Inflammatory macrophage treated with lipopolysaccharide for 4 hours (primary cell): ENCODE data around the gene SLC23A3.
A peak's percentile ranks its signal among the peaks of the same experiment; 100 is the strongest.

Experiments
- DNase-seq: peaks from one replicate; pipeline ENCODE4 v3.0.0-alpha.2; 2020

SLC23A3 gene

DNA sequence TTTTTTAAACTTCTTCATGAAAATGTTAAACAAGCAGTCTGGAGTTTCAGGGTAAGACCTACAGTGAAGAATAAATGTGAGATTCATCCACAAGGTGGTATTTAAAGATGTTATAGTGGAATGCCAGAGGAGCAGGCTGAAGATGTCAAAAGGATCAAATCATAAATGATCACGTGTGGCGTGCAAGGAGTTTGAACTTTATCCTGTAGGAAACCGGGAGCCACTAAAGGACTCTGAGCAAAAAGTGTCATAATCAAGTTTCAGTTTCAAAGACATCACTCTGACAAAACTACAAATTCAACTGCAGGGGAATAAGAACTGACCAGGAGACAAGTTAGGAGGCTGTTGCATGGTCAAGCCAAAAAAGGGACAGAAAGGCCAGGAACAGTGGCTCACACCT lies 29.1 kb downstream of the SLC23A3 start:
- no peak for DNase-seq

DNA sequence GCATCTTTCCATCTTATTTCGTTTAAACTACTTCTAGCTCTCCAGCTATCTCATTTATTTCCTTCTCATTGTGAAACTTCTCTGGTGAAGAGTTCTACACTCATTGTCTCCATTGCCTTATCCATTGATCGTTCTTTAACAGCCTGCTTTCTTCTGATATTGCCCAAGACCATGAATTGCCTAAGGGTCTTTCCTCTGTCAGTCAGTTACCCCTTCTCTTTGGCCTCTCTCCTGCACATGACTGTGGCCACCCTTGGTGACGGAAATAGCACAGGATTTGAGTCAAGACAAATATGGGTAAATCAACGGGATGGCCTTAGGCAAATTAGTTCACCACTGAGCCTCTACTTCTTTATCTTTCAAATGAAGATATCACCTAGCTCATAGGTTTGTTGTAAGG lies 35.9 kb downstream of the SLC23A3 start:
- no peak for DNase-seq

DNA sequence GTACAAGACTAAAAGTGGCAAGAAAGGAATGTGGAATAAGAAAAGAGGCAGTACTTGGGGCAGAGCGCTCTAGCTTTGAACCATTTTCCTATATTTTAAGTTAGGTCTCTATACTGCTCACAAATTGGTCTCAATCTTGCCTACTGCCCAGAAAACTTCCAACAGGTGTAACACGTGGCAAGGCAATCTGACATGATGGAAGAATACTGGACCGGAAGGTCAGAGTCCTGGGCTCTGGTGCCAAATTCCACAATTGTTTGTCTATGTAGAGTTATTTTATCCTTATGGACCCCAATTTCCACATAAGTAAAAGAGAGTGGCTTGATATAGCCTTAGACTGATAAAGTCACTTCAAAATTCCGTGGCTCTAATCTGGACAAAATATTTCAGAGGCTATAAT lies 38.1 kb downstream of the SLC23A3 start:
- DNase-seq: no peak

DNA sequence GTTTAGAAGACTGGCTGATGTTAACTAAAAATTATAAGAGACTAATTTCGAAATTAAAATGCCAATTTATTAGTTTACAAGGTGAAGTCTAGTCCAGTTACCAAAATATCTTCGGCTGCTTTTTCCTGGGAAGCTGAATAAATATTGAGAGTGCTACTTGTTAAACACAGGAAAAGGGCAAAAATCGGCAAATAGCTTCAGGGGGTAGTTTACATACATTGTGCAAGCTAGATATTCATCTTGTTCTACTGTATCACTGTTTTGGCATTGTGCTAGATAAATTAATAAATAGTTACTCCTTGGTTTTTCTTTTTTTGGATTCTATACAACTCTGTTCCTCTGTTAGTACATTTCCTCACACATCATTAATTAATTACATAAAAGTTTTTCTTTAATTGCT lies 38.5 kb downstream of the SLC23A3 start:
- DNase-seq: no peak

DNA sequence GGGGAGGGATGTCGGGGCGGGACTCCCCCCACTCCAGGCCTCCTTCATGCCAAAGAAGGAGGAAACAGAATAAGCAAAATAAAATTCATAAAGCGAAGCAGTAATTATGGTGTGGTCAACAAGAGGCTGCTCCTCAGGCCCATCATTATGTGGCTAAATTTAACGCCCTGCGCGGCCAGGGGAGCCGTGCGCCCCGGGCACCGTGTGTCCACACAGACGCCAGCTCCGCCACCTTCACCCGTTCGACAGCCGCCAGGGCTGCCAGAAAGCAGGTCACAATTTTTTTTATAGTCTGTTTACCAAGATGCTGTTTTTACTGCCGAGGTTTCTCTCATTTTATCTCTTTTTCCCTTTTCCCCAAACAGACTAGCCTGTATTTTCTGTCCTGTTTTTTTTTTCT lies 40.2 kb downstream of the SLC23A3 start:
- DNase-seq: no peak

DNA sequence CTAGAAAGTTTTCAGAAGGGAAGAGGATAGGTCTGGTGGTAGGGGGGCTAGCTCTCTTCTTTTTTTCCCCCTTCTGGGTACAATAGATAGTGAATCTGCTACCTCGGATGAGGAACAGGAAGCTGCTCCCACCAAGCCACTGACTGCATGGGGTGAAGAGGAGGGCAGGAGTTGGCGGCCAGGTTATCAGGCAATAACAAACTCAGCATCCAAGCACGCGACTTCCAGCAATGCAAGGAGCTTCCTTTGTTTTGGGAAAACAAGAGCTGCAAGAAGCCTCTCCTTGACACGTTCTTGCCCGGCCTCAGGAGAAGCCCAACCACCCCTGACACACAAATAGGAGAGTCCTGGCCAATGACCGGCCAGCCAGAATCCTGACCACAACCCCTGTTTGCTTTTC lies 41.4 kb downstream of the SLC23A3 start:
- DNase-seq: no peak

DNA sequence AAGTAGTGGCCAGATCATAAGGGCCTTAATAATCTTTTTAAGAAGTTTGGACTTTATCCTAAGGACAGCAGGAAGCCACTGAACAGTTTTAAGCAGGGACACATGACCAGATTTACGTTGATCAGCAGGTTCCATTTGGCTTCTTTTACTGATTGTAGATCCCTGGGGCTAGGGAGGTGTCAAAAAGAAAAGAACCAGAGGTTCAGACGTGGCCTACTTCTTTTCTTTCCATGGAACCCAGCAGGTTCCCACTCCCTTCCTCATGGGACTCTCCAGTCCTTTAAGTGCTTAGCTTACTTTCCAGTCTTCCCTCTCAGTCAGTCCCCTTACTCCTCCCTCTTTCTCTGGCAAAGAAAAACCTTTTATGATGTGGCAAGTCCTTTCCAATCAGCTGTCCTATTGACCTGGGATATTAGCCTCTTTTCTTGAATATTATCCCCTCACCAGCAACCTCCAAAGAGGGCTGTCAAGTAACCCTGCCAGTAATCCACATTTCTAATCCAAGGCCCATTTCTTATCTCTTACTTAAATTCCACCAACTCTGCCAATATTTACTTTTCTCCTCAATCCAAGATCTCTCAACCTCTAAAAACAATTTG lies 42.7 kb downstream of the SLC23A3 start:
- DNase-seq: no peak

DNA sequence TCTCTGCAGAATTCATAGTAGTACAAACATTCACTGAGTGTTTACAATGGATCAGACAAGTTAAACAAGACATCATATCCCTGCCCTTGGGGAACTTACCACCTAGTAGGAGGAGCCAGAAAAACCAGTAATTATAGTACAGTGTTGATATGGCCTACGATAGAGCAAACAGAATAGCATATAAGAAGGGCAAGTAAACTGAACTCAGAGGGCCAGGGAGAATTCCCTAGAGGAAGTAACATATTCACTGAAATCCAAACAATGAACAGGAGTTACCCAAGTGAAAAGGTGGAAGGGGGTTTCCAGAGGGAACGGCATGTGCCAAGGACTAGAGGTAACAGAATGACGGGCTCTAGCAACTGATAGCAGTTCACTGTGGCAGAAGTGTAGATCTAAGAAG lies 43.3 kb downstream of the SLC23A3 start:
- DNase-seq: no peak

DNA sequence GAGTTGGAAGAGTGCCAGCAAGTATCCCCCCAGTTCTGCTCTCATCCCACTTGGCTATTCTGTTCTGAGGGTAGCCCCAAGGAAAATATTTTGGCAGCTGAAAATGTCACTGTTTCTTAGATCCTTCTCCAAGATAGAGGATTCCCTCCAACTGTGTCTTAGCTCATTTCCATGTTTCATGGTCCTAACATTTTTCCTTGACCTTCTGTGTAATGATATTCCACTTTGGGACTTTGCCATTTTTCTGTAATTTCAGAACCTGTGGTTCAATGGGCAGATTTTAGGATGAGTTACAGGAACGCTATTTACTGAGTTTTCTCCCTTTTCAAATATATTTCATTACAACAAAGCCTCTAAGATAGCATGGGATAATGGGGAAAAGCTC lies 44.0 kb downstream of the SLC23A3 start:
- DNase-seq: no peak

DNA sequence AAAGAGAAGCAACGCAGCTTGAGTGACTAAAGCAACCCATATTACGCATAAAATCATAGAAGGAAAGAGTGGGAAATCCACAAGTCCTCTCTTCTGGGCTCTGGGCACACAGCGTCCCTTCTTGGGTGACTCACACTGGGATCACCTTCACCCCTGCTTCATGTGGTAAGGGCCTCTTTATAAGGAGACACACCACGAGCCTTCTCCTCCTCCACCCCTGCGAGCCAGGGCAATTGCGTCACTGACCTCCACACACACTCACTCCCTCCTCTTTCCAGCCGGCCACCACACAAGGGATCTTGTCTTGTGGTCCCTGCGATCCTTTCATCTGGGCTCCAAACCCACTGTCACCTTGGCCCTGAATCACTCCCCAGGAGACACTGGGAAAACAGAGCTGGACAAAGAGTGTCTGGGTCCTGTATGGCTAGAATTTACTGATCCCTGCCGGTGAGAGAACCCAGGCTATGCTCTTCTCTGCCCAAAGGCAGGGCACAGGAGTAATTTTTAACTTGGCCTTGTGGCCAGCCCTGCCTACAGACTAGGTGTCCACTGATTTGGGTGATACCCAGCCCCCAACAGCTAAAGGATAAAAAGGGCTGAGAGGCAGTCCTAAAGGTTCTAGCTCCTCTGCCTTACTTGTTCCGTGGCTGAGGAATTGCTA lies 44.5 kb downstream of the SLC23A3 start:
- DNase-seq: peak; percentile 63

DNA sequence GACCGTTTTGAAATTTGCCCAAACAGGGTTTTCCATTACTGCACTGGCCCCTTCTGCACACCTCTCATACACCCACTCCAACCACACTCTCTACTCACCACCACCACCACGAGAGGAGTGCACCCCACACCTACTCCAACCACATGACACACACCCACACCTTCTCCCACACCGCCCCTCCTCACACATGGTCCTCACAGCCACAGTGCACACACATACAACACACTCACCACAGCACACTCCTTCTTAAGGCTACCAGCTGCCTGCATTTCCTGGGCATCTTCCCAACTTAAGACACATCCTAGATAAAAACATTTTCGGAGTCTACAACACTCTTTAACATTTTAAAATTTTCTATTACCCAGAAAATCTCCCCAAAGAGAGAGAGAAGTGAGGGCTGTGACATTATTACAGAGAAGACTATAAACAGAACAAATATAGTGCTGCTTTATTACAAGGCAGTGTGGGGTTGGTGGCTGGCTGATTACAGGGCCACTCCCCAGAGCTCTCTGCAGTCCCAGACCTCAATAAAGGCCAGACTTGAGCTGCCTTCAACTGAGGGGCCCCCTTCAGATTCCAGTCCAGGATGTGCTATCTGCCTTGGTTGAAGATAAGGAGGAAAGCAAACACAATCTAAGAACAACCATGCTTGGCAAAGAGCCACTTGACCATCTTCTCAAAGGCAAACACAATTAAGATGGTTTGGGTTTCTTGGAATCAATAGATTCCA lies 45.3 kb downstream of the SLC23A3 start:
- DNase-seq: no peak

DNA sequence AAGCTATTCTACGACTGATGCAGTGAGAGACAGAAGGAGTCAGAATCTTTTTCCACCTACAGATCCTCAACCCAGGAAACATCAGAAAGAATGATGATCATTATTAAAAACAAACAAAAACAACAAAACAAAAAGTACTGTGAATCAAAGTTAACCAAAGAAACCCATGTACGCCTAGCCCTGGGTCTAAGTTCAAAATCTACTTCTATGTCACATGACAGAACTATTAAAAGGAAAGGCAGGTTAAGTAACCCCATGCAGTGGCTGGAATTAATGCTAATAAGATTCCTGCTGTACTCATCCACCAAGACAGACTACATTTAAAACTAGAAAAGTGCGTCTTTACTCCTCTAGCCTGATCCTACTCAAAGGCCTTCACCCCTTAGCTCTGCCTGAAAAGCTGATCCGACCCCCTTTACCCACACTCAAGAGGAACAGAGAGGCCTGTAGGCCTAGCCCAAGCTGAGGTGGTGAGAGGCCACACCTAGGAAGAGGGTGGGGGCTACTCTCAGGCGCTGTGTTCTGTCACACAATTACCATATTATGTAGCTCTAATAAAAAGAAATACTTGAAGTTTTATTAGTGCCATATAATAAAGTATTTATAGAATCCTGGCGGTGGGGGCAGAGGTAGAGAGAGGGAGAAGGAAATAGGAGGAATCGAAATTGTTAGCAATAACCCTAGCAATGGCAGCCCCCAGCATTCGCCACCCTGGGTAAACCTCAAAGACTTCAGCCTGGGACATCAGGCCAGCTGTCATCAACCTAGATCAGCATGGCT lies 46.3 kb downstream of the SLC23A3 start:
- no peak for DNase-seq

DNA sequence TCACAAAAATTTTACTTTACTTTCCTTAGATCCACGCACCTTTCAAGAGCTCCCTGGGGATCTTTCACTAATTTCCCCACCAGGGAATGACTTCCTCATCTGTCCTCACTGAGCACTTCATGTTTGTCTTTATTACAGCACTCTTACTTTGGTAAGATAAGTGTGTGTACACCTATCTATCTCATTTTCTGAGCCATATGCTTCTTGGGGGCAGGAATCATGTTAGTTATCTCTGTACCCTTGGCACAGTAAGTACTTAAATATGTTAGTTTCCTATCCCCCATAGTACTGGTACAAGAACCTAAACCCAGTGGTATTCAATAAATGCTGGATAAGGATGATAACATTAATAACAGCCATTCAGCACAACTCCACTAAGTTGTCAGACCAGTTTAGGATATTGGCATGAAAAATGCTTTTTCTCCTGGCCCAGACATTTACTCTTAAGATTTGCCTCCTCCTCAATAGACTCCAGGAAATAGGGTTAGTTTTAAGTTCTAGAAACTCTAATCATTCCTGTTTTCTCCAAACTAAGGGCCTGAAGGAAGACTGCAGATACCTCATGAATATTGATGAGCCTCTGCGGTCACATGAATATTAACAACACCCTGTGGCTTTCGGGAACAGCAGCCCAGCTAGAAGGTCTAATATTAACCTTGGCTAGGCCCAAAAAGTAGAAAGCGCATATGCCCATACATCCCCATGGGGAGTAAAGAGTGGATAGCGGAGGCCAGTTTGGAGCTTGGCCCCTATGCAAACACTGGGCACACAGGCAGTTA lies 47.4 kb downstream of the SLC23A3 start:
- DNase-seq: no peak

DNA sequence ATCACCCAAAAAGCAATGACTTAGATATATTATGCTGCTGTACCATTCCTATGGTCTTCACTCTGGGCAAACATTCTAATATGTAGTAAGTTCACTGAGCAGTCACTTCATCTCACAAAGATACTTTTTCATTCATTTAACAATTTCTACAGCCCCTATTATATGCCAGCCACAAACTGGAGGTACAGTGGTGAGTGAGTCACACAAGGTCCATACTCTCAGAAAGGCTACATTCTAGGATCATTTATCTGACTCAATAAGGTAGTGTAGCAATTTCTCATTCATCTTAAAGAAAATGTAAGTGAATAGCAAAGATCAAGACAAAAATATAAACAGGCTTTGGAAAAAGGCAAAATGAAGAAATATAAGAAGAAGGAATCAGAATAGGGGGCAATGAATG lies 49.7 kb downstream of the SLC23A3 start:
- no peak for DNase-seq

DNA sequence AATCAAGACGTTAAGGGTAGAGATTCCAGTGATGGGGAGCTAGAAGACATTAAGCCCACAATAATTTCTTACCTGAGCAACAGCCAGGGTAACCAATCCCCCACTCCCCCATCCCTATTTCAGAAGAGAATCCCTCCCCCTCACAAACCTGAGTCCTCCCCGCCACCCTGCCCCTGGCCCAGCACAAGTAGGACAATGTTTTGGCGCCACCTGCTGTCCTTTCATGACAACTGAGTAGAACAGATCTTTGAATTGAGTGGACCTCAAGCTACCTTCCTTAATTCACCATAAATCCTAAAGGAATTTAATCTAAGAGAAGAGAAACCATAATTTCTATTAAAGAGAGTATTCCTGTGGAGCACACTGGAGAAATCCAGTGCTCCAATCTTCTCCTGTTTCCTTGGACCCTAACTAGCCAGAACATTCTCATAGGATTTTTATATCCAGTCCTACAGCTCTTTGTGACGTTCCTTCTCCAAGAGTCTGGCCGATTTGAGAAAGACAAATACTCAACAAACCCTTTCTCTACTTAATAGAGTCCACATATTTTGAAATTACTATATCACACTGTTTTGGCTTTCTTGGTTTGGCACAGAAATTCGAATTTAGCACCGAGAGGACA lies 50.3 kb downstream of the SLC23A3 start:
- peak; percentile 49 for DNase-seq

DNA sequence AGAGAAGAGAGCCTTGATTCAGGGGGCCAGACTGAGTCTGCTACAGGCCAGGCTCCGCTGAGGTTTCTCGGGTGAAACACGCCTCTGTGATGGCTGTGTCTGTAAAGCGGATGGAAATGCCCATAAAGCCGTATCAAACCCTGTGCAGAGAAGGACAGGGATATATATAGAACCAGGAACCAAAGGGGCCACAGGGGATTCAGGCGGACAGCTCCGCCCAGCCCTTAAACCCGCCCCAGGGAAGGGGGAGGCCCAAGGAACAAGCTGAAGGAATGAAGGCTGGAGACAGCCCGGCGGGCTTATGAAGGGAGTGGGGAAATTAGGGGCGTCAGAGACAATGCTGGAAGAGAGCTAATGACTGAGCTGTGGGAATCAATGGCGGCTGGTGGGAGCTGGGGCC lies 51.3 kb downstream of the SLC23A3 start:
- no peak for DNase-seq

DNA sequence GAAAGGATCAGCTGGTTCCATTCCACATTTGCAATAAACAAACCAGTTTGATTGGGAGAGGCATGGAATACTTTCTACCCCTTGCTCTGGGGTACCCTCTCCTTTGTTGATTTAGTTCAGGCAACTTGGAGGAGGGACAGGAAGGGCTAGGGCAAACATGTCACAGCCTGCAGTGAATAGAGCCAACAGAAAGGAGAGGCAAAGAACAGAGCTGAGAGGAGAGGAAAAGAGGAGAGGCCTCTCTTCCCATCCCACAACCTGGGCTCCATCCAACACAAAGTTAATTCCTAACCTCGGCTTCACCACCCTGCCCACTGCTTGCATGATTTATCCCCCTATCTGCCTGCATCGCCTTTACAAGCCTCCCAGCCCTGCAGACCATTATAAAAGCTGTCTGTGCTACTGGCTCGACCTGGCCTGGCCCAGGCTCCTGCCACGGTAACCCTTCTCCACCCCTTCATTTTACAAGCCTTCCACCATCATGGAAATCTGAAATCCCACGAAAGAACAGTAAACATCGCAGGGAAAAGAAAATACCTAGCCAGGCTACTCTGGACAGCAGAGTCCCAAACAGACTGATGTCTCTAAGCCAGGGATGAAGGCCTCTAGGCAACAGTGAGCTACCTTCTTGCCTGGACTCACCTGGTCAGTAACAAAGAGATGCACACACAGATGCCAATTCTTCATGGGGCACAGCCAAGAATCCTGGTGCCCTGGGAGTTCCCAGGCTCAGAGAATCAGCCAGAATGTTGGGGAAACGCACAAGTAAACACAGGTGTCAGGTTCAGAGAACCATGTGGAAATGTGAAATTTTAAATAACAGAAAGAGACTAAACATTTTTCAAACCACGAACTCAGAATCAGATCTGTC lies 52.8 kb downstream of the SLC23A3 start:
- no peak for DNase-seq

DNA sequence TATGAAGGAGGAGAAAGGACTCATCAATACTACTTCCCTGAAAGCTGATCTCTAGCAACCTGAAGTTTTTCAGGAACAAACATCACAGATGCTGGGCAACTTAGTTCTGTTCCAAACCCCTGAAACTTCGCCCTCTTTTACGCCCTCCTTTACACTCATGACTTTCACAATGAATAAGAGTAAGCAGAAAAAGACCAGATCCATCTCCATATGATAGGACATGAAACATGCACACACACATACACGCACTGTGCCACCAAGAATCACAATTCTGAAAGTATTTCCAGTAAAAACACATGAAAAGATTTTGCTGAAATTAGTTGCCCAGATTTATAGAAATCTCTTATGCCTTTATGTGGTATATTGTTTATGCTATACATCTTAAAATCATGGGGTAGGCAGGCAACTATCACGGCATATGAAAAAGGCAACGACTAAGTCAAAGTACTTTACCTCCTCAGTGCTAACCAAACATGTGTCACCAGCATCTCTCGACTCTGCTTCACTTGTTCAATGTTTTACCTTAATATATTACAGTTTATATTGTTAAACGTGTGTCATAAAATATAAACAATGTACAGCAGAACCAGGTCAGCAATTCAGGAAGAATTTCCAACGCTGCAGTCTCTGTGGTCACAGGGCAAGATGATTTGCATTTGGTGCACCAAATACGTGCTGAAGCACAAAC lies 57.0 kb downstream of the SLC23A3 start:
- no peak for DNase-seq

DNA sequence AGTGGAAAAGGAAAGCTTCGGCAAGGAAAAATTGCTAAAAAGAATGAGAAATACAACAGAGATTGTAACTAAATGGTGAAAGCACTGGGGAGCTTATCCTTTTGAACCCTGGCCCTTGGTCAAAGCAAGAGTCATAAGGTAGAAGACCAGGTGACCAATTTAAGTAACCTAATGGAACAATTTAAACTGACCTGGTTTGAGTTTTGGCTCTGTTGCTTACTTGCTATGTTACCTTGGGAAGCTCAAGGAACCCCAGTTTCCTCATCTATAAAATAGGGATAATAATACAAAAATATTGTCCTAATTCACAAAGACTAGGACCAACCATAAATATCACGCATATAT lies 57.8 kb downstream of the SLC23A3 start:
- no peak for DNase-seq
